ENCODE measurements around the gene CABP5.

Gene CABP5

GRCh38 chr19:48036765-48037164, 7.1 kb downstream of the CABP5 start:
- in situ Hi-C loops (cut with HindIII; ENCODE audit: low sequenced_read_pairs), result no loop called here

- in situ Hi-C loops (cut with HindIII; ENCODE audit: low sequenced_read_pairs), result no loop called here
These were observed 10.3 kb downstream of the CABP5 start for GRCh38 chr19:48033604-48034003.

GRCh38 chr19:48030073-48030472, 13.8 kb downstream of the CABP5 start:
- in situ Hi-C loops (cut with HindIII; ENCODE audit: low sequenced_read_pairs), result no loop called here

- in situ Hi-C loops (cut with HindIII; ENCODE audit: low sequenced_read_pairs), result no loop called here
These were observed 14.4 kb downstream of the CABP5 start for GRCh38 chr19:48029431-48029830.

- in situ Hi-C loops (cut with HindIII; ENCODE audit: low sequenced_read_pairs), result no loop called here
These were observed 18.4 kb downstream of the CABP5 start for GRCh38 chr19:48025480-48025879.

GRCh38 chr19:48023518-48023917, 20.4 kb downstream of the CABP5 start:
- in situ Hi-C loops (cut with HindIII; ENCODE audit: low sequenced_read_pairs), result no loop called here

GRCh38 chr19:48023011-48023410, 20.9 kb downstream of the CABP5 start:
- in situ Hi-C loops (cut with HindIII; ENCODE audit: low sequenced_read_pairs), result no loop called here

GRCh38 chr19:48020686-48021085, 23.2 kb downstream of the CABP5 start:
- in situ Hi-C loops (cut with HindIII; ENCODE audit: low sequenced_read_pairs), result no loop called here

- in situ Hi-C loops (cut with HindIII; ENCODE audit: low sequenced_read_pairs), result no loop called here
These were observed 32.7 kb downstream of the CABP5 start for GRCh38 chr19:48010932-48011758.

GRCh38 chr19:48006762-48007161, 37.1 kb downstream of the CABP5 start:
- in situ Hi-C loops (cut with HindIII; ENCODE audit: low sequenced_read_pairs), result loop anchor here (10.0 kb wide), 1 partner anchor 78 kb away; no protein-coding TSS in a partner anchor

GRCh38 chr19:48004236-48004635, 39.6 kb downstream of the CABP5 start:
- in situ Hi-C loops (cut with HindIII; ENCODE audit: low sequenced_read_pairs), result loop anchor here (10.0 kb wide), 1 partner anchor 81 kb away; no protein-coding TSS in a partner anchor

- in situ Hi-C loops (cut with HindIII; ENCODE audit: low sequenced_read_pairs), result loop anchor here (10.0 kb wide), 1 partner anchor 84 kb away; no protein-coding TSS in a partner anchor
These were observed 43.0 kb downstream of the CABP5 start for GRCh38 chr19:48000846-48001245.

- in situ Hi-C loops (cut with HindIII; ENCODE audit: low sequenced_read_pairs), result no loop called here
These were observed 45.1 kb downstream of the CABP5 start for GRCh38 chr19:47998800-47999199.

GRCh38 chr19:47996230-47996727, 47.6 kb downstream of the CABP5 start:
- in situ Hi-C loops (cut with HindIII; ENCODE audit: low sequenced_read_pairs), result no loop called here

GRCh38 chr19:47994209-47994802, 49.6 kb downstream of the CABP5 start, which contains the start of gene ELSPBP1:
ELSPBP1 (plus strand) TSS chr19:47994632; CDS start chr19:48008668, 14,036 bp downstream.
- in situ Hi-C loops (cut with HindIII; ENCODE audit: low sequenced_read_pairs), result no loop called here

GRCh38 chr19:47992070-47992469, 51.8 kb downstream of the CABP5 start, which contains the start of gene BSPH1:
BSPH1 (minus strand) TSS chr19:47992170; CDS start chr19:47992081, 89 bp downstream.
- in situ Hi-C loops (cut with HindIII; ENCODE audit: low sequenced_read_pairs), result no loop called here

- in situ Hi-C loops (cut with HindIII; ENCODE audit: low sequenced_read_pairs), result no loop called here
These were observed 52.6 kb downstream of the CABP5 start for GRCh38 chr19:47991191-47991808.

Data from DLD1 (cell line).